DOHH2 (cell line): Measurements from ENCODE around the gene RANBP3.

Experiments used
- H3F3A ChIP-seq: fragments of 200-600 bp; sonication (generic), shearing (Covaris generic); 2 replicates; pipeline ENCODE4 v1.6.0; 2016; ENCODE audit warnings: antibody characterized with exemption, mild to moderate bottlenecking; ENCODE audit not compliant: control insufficient read depth, insufficient read depth
- H3K27ac ChIP-seq: fragments of 200-600 bp; sonication (generic); 2 replicates; pipeline ENCODE4 v1.5.1; 2014; ENCODE audit warnings: low read depth, mild to moderate bottlenecking, low read length, moderate library complexity
- H3K27me3 ChIP-seq: fragments of 200-600 bp; sonication (generic); 2 replicates; pipeline ENCODE4 v1.6.1; 2014; ENCODE audit warnings: mild to moderate bottlenecking, low read length, mixed read lengths; ENCODE audit not compliant: control insufficient read depth
- H3K36me3 ChIP-seq: fragments of 200-600 bp; sonication (generic); 2 replicates; pipeline ENCODE4 v1.6.1; 2014; ENCODE audit warnings: mild to moderate bottlenecking, low read length, moderate library complexity, mixed read lengths; ENCODE audit not compliant: control insufficient read depth
- H3K4me1 ChIP-seq: fragments of 200-600 bp; sonication (generic); 2 replicates; pipeline ENCODE4 v1.6.1; 2014; ENCODE audit warnings: mild to moderate bottlenecking, low read length, mixed read lengths; ENCODE audit not compliant: control insufficient read depth
- H3K4me2 ChIP-seq: fragments of 200-600 bp; sonication (generic); 2 replicates; pipeline ENCODE4 v1.6.0; 2014; ENCODE audit warnings: mild to moderate bottlenecking, low read length, moderate library complexity
- H3K4me3 ChIP-seq: fragments of 200-600 bp; sonication (generic); 2 replicates; pipeline ENCODE4 v1.5.1; 2014; ENCODE audit warnings: mild to moderate bottlenecking, low read length, mixed read lengths
- H3K79me2 ChIP-seq: fragments of 200-600 bp; sonication (generic); 2 replicates; pipeline ENCODE4 v1.6.1; 2014; ENCODE audit warnings: mild to moderate bottlenecking, low read length, mixed read lengths; ENCODE audit not compliant: control insufficient read depth
- H3K9me2 ChIP-seq: fragments of 200-600 bp; sonication (generic); replicated peaks from 2 replicates; pipeline ENCODE4 v1.6.1; 2014; ENCODE audit warnings: mild to moderate bottlenecking, low read length, mixed read lengths; ENCODE audit not compliant: control insufficient read depth
- H3K9me3 ChIP-seq: fragments of 200-600 bp; sonication (generic); 2 replicates; pipeline ENCODE4 v1.6.1; 2014; ENCODE audit warnings: antibody characterized with exemption, low read length, mixed read lengths; ENCODE audit not compliant: control insufficient read depth, insufficient read depth
- H4K20me1 ChIP-seq: fragments of 200-600 bp; sonication (generic); 2 replicates; pipeline ENCODE4 v1.6.0; 2014; ENCODE audit warnings: low read depth, mild to moderate bottlenecking, antibody characterized with exemption, low read length, moderate library complexity; ENCODE audit not compliant: control insufficient read depth, insufficient read depth
- EZH2phosphoT487 ChIP-seq: fragments of 200-600 bp; sonication (generic); IDR thresholded peaks from 2 replicates; pipeline ENCODE4 v1.6.1; 2017; ENCODE audit warnings: borderline replicate concordance, mild to moderate bottlenecking, antibody characterized with exemption, low read length, moderate library complexity, mixed read lengths
- TF ChIP-seq, protein P1 (sequence below): fragments of 200-600 bp; sonication (generic); IDR thresholded peaks from one replicate; pipeline ENCODE4 v1.5.1; 2014; ENCODE audit warnings: antibody characterized with exemption, mild to moderate bottlenecking, low read depth, low read length; ENCODE audit not compliant: poor library complexity, severe bottlenecking

Gene RANBP3

DNA sequence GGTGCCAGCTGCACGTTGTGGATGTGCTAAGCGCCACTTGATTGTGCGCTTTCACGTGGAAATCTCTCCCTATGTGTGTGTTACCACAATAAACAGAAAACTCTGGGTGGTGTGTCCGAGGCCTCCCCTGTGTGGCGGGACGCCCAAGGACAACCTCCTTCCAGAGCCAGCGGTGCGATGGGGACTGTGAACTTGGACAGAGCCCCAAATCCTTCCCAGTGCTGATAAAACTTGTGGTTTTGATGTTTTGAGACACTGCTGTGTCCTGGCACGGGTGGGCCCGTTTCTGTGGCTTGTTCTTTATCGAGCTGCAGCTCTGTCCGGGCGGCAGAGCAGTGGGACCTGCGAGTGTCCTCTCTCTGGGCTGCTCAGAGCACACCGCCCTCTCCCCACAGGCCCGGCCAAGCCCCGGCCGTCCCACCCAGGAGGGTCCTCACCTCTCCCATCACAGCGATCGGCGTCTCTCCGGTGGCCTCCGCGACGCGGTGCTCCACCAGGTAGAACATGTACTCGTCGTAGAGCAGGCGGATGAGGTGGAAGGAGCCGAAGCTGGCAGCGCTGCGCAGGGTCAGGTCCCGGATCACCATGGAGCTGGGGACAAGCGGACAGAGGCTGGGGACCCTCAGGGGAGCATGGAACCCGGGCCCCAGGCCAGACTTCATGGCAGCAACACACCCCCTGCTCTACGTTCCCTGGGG is 18.8 kb upstream of the RANBP3 start:
- Histone ChIP-seq H3K4me3 (no peak overlapping the region), H3K9me3 (peaks cover 2% of the 10 kb centered on the region; the same call in 1 of the 2 replicates), H3F3A (no peaks in the 10 kb centered on the region), H3K79me2 (no peaks in the 10 kb centered on the region), H3K27ac (no peak overlapping the region), H3K4me1 (no peaks in the 10 kb centered on the region), H3K4me2 (no peak overlapping the region), H3K9me2 (no peaks in the 10 kb centered on the region), H3K27me3 (no peaks in the 10 kb centered on the region), H3K36me3 (no peaks in the 10 kb centered on the region), H4K20me1 (no peaks in the 10 kb centered on the region)
- no peak for TF ChIP-seq EZH2phosphoT487
- TF ChIP-seq, protein P1, sequence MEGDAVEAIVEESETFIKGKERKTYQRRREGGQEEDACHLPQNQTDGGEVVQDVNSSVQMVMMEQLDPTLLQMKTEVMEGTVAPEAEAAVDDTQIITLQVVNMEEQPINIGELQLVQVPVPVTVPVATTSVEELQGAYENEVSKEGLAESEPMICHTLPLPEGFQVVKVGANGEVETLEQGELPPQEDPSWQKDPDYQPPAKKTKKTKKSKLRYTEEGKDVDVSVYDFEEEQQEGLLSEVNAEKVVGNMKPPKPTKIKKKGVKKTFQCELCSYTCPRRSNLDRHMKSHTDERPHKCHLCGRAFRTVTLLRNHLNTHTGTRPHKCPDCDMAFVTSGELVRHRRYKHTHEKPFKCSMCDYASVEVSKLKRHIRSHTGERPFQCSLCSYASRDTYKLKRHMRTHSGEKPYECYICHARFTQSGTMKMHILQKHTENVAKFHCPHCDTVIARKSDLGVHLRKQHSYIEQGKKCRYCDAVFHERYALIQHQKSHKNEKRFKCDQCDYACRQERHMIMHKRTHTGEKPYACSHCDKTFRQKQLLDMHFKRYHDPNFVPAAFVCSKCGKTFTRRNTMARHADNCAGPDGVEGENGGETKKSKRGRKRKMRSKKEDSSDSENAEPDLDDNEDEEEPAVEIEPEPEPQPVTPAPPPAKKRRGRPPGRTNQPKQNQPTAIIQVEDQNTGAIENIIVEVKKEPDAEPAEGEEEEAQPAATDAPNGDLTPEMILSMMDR, result no peak

DNA sequence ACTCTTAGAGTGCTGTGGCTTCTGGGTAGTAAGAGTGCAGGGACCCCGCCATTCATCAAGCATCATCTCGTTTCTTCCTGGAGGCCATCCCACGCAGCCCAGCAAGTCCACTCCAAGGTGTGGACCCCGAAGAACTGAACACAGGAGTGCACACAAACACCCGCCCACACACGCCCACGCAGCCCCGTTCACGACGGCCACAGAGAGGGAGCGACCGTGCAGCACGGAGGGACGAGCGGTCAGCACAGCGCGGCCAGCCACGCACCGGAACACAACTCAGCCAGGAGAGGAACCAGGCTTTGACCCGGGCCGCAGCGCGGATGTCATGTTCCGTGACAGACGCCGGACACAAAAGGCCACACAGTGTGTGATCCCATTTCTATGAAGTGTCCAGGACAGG is 18.2 kb upstream of the RANBP3 start:
- no peak overlapping the region for H3K27ac ChIP-seq
- H3K36me3 ChIP-seq, result no peaks in the 10 kb centered on the region
- H3K4me3 ChIP-seq, result no peak overlapping the region
- TF ChIP-seq EZH2phosphoT487, result no peak
- TF ChIP-seq, protein P1, result no peak
- no peaks in the 10 kb centered on the region for H3K79me2 ChIP-seq
- H3F3A ChIP-seq, result no peaks in the 10 kb centered on the region
- no peaks in the 10 kb centered on the region for H4K20me1 ChIP-seq
- peaks cover 2% of the 10 kb centered on the region; the same call in 1 of the 2 replicates for H3K9me3 ChIP-seq
- H3K4me1 ChIP-seq, result no peaks in the 10 kb centered on the region
- H3K4me2 ChIP-seq, result no peak overlapping the region
- no peaks in the 10 kb centered on the region for H3K9me2 ChIP-seq
- H3K27me3 ChIP-seq, result no peaks in the 10 kb centered on the region

DNA sequence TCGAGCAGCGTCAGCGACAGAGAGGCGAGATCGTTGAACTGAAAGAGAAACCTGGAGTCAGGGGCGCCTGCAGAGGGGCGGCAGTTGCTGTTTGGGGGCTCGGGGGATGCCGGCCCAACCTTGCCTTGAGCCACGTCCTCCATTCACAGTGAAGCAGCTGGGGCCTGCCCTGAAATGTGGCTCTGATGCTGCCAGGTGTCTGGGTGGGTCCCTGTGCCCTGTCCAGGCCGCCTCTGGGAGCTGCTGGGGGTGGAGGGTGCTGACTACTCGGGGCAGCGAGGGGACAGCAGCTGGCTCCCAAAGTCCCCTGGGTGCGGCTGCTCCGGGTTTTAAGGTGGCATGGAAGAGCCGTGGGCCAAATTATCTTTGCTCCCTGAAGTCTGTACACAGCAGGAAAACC is 17.7 kb upstream of the RANBP3 start:
- no peaks in the 10 kb centered on the region for H3K9me2 ChIP-seq
- H3K27ac ChIP-seq, result no peak overlapping the region
- no peaks in the 10 kb centered on the region for H3K79me2 ChIP-seq
- H4K20me1 ChIP-seq, result no peaks in the 10 kb centered on the region
- H3K9me3 ChIP-seq, result peaks cover 2% of the 10 kb centered on the region; the same call in 1 of the 2 replicates
- H3K4me2 ChIP-seq, result no peak overlapping the region
- H3K36me3 ChIP-seq, result no peaks in the 10 kb centered on the region
- TF ChIP-seq, protein P1, result no peak
- no peak for TF ChIP-seq EZH2phosphoT487
- no peaks in the 10 kb centered on the region for H3K4me1 ChIP-seq
- H3F3A ChIP-seq, result no peaks in the 10 kb centered on the region
- H3K4me3 ChIP-seq, result no peak overlapping the region
- no peaks in the 10 kb centered on the region for H3K27me3 ChIP-seq
